Activated naive CD8-positive, alpha-beta T cell treated with anti-CD3 and anti-CD28 coated beads, Interleukin-2, amount 50 U/mL, for 24 hours (primary cell): ENCODE results near the gene TNFAIP3.

Experiments
- ATAC-seq: fragments of 150-1000 bp; cut with Tn5 transposase; one replicate; pipeline ENCODE4 v1.10.0; 2021
- DNase-seq: peaks from one replicate; pipeline ENCODE4 v3.0.0; 2021
- H3K27ac Mint-ChIP-seq: one replicate; pipeline ENCODE4 v1.8.0; 2021; ENCODE audit warnings: mild to moderate bottlenecking, mixed read lengths
- H3K27me3 Mint-ChIP-seq: one replicate; pipeline ENCODE4 v1.8.0; 2021; ENCODE audit warnings: mixed read lengths
- H3K36me3 Mint-ChIP-seq: one replicate; pipeline ENCODE4 v1.8.0; 2021; ENCODE audit warnings: low read depth, mixed read lengths
- H3K4me1 Mint-ChIP-seq: one replicate; pipeline ENCODE4 v1.8.0; 2021; ENCODE audit warnings: mixed read lengths
- H3K4me3 Mint-ChIP-seq: one replicate; pipeline ENCODE4 v1.8.0; 2021; ENCODE audit warnings: mild to moderate bottlenecking, moderate library complexity, mixed read lengths
- H3K9me3 Mint-ChIP-seq: one replicate; pipeline ENCODE4 v1.8.0; 2021; ENCODE audit warnings: mixed read lengths

TNFAIP3 gene

DNA sequence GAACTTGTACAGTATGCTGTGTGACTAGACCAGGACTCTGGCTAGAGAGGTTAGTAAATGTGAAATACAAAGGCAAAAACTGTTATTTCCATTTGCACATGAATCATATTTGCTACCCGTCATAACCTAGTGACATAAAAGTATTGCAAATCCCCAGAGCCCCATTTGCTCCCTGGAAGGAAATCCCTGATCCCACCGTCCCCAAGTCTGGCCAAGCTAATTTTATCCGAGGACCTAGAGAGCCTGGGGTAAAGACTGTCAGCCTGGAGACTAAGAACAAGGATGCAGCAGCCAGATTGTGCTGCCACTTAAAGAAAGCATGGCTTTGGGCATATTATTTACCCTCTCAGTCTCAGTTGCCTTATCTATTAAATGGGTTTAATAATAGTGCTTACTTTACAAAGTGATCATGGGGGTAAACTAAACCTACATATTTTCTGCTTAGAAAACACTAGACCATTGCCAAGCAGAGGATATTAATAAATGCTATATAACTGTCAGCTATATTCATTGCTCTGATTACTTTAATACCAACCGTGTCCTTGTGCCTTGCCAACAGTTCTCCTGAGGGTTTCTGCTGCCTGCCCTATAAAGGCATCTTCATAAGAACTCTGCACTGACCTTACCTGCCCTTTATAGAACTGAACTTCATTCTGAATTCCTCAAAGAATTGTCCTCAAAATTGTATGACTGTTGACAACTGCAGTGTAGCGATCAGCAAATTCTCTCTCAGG lies 16.9 kb upstream of the TNFAIP3 start:
- H3K36me3 Mint-ChIP-seq: no peaks in the 10 kb centered on the region
- H3K27ac Mint-ChIP-seq: peak overlapping the region; percentile 81
- H3K9me3 Mint-ChIP-seq: no peaks in the 10 kb centered on the region
- no peak overlapping the region for H3K4me3 Mint-ChIP-seq
- DNase-seq: no peak
- peaks cover 50% of the 10 kb centered on the region for H3K4me1 Mint-ChIP-seq
- no peak for ATAC-seq
- H3K27me3 Mint-ChIP-seq: no peaks in the 10 kb centered on the region

DNA sequence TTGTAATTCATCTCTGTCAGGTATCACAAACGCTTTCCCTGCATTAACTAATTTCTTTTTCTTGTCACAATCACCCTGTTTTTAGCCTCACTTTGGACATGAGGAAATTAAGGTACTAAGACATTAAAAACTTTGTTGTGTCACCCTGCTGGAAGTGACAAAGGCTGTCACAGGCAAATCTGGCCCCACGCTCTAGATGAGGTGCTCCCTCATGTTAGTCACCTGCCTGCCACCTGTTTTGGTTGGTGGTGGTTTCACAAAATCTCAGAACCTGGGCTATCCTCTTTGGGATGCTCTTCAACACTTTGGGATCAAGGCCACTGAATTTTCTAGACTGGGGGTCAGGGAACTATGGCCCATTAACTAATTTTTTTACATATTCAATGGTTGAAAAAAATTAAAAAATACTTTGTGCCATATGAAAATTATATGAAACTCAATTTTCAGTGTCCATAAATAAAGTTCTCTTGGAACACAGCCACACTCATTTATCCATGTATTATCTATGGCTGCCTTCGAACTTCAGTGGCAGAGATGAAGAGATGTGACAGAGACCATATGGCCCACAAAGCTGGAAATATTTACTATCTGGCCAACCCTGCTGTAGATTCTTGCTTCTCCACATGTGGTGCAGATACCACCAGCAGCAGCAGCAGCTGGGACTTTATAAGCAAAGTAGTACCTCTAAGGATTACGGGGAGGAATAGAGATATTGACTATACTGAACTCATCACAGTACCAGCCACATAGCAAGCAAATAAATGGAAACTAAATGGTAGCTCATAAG lies 16.1 kb upstream of the TNFAIP3 start:
- H3K36me3 Mint-ChIP-seq: peaks cover 6% of the 10 kb centered on the region
- ATAC-seq (peak; percentile 15), DNase-seq (no peak)
- H3K4me3 Mint-ChIP-seq: no peak overlapping the region
- no peaks in the 10 kb centered on the region for H3K27me3 Mint-ChIP-seq
- peaks cover 50% of the 10 kb centered on the region for H3K4me1 Mint-ChIP-seq
- H3K27ac Mint-ChIP-seq: peak overlapping the region; percentile 81
- peaks cover 5% of the 10 kb centered on the region for H3K9me3 Mint-ChIP-seq

DNA sequence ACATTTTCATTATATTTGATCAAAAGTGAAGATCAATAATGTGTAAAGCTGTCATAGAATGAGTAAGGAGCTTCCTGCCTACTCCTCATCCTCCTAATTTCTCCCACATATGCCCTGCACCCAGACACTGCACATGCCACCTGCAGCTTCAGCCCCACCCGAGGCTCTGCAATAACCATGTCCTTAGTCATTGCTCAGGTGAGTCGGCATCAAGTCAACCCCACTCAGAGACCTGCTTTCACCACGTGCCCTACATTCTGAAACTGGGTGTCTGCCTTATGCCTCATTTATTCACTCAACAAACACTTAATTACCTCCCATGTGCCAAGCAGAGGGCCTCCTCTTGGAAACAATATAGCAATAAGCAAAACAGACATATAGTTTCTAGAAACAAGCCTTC lies 15.4 kb upstream of the TNFAIP3 start:
- Mint-ChIP-seq H3K4me3 (no peak overlapping the region), H3K36me3 (peaks cover 11% of the 10 kb centered on the region)

DNA sequence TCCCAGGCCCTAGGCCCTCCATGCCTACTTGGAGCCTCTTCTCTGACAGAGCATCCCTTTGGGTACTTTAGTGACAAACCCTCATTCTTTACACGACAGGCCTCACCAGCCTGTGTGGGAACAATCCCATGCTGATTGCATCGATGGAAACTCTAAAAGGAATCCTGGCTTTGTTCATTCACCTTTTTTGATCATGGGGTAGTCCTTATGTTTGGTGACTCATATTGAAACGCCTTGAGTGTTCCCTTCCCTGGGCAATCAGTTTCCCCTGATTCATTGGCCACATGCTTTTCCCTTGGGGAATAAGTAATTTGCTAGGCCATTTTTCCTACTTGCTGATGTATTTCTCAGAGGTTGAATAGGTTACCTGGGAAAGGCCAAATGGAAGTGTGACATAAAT lies 14.7 kb upstream of the TNFAIP3 start:
- peaks cover 5% of the 10 kb centered on the region for H3K9me3 Mint-ChIP-seq
- no peaks in the 10 kb centered on the region for H3K27me3 Mint-ChIP-seq
- no peak overlapping the region for H3K4me3 Mint-ChIP-seq
- H3K4me1 Mint-ChIP-seq: peaks cover 50% of the 10 kb centered on the region
- H3K36me3 Mint-ChIP-seq: peaks cover 12% of the 10 kb centered on the region
- ATAC-seq: no peak
- H3K27ac Mint-ChIP-seq: peak overlapping the region; percentile 27
- no peak for DNase-seq

More for the DNA sequence above, 15.4 kb upstream of the TNFAIP3 start:
- peak; percentile 57 for ATAC-seq
- peaks cover 5% of the 10 kb centered on the region for H3K9me3 Mint-ChIP-seq
- no peaks in the 10 kb centered on the region for H3K27me3 Mint-ChIP-seq
- peak overlapping the region; percentile 8 for H3K27ac Mint-ChIP-seq
- peaks cover 50% of the 10 kb centered on the region for H3K4me1 Mint-ChIP-seq
- DNase-seq: no peak

DNA sequence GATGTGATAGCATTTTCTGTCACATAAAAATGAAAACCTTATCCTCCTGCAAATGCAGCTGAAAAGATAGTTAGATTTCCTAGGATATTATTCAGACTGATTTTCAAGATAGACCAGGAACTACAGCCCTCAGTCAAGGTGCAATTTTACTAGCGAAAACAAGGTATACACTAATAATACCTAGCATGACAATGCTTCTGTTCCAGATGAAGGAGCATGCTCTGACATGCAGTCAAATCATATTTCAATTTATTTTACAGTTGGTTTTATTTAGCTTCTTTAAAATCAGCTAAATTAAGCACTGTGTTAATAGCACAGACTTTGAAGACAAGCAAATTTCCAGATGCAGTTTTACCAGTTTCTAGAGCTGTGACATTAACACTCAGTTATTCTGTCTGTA lies 14.2 kb upstream of the TNFAIP3 start:
- DNase-seq (no peak), ATAC-seq (no peak)
- H3K27me3 Mint-ChIP-seq: no peaks in the 10 kb centered on the region
- H3K9me3 Mint-ChIP-seq: peaks cover 5% of the 10 kb centered on the region
- no peak overlapping the region for H3K4me3 Mint-ChIP-seq
- H3K36me3 Mint-ChIP-seq: peaks cover 17% of the 10 kb centered on the region
- H3K4me1 Mint-ChIP-seq: peaks cover 50% of the 10 kb centered on the region
- H3K27ac Mint-ChIP-seq: peak overlapping the region; percentile 27

DNA sequence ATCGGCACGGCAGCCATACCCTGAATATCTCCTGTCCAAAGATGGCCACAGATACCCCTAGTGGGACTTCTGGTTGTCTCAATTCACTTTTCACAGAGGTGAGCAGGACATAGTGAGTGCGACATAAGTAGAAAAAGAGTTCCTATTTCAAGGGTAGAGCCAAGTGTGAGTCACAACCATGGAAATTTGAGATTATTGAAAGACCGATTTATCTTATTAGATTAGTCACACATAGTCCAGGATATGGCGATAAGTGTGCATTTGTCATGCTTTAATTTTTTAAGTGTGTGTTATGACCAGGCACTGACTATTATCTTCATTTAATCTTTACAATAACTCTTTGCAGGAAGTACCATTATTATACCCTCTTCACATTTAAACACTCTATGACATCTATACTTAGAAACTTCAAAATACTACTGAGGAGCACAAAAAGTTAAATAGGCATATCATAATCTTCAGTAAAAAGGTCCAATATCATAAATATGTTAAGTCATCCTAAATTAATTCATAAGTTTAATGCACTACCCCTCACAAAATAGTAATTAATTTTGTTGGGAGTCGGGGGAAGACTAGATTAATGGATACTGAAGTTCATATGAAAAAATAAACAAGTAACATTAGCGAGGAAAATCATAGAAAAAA lies 13.4 kb upstream of the TNFAIP3 start:
- no peaks in the 10 kb centered on the region for H3K27me3 Mint-ChIP-seq
- H3K36me3 Mint-ChIP-seq: peaks cover 19% of the 10 kb centered on the region
- H3K27ac Mint-ChIP-seq: no peak overlapping the region
- peaks cover 5% of the 10 kb centered on the region for H3K9me3 Mint-ChIP-seq
- no peak for DNase-seq
- no peak for ATAC-seq
- H3K4me1 Mint-ChIP-seq: peaks cover 48% of the 10 kb centered on the region
- H3K4me3 Mint-ChIP-seq: no peak overlapping the region

DNA sequence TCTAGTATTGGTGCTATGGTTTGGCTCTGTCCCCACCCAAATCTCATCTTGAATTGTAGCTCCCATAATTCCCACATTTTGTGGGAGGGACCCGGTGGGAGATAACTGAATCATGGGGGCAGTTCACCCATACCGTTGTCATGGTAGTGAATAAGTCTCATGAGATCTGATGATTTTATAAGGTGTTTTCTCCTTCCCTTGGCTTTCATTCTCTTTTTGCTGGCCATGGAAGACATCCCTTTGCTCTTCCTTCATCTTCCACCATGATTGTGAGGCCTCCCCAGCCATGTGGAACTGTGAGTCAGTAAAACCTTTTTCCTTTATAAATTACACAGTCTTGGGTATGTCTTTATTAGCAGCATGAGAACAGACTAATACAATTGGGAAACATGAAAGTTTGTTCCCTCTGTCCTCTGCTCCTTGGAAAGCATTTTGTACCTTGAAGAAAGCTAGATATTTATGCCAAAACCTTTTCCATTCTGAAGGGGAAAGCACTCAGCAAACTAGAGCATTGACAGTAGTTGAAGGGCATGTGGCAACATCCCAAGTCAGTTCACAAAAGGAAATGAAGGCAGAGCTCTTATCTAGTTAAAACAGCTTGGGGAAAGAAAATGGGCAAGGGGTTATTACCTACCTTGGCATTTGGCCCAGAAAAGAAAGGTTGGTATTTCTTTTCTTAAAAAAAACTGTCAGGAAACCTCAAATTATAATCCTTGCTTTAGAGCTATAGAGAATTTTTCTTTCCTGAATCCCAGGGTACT lies 10.7 kb upstream of the TNFAIP3 start:
- peaks cover 5% of the 10 kb centered on the region for H3K9me3 Mint-ChIP-seq
- peaks cover 29% of the 10 kb centered on the region for H3K4me1 Mint-ChIP-seq
- no peak overlapping the region for H3K27ac Mint-ChIP-seq

DNA sequence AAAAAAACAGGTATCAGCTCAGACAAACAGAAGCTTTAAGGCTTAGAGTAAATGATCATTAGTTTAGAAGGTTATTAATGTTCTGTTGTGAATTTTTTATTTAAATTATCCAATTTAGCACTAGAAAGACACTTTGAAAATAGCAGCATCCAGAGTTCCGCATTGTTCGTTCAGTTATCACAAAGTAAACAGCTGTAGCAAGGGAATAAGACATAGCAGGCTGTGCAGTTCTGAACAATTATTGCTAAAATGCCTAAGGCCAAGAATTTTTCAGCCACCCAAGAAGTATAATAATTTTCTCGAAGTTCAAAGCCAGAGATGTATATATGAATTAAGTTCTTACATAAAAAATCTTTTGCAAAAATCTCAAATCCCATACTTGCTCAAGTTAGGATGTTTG lies 8.0 kb upstream of the TNFAIP3 start:
- H3K36me3 Mint-ChIP-seq: peaks cover 31% of the 10 kb centered on the region
- ATAC-seq (no peak), DNase-seq (no peak)
- peaks cover 29% of the 10 kb centered on the region for H3K4me1 Mint-ChIP-seq
- H3K4me3 Mint-ChIP-seq: no peak overlapping the region
- H3K27me3 Mint-ChIP-seq: no peaks in the 10 kb centered on the region
- H3K9me3 Mint-ChIP-seq: peaks cover 5% of the 10 kb centered on the region
- H3K27ac Mint-ChIP-seq: no peak overlapping the region

More for the DNA sequence above, 10.7 kb upstream of the TNFAIP3 start:
- H3K4me3 Mint-ChIP-seq: no peak overlapping the region
- DNase-seq: no peak
- ATAC-seq: no peak
- H3K36me3 Mint-ChIP-seq: peaks cover 23% of the 10 kb centered on the region
- H3K27me3 Mint-ChIP-seq: no peaks in the 10 kb centered on the region

DNA sequence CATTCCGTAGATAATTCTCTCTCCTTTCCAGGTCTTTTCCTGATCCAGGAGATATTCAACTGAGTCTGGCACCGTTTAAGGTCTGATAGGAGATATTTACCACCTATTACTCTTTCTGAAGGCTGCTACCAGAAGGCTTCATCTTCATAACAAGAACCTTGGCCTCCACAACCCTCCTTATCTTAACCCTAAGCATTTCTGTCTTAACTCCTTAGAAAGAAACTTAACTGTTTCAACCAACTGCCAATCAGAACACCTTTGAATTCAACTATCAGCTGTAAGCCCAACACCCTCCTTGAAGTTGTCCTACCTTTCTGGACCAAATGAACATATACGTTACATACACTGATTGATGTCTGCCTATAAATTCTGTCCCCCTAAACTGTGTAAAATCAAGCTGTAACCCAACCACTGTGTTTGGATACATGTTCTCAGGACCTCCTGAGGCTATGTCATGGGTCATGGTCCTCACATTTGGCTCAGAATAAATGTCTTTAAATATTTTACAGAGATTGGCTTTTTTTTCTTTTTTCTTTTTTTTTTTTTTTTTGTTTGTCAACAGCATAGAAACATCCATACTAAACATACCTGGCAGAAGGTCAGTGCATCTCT lies 6.6 kb upstream of the TNFAIP3 start:
- DNase-seq (no peak), ATAC-seq (no peak)
- peaks cover 33% of the 10 kb centered on the region for H3K36me3 Mint-ChIP-seq
- peaks cover 3% of the 10 kb centered on the region for H3K9me3 Mint-ChIP-seq
- no peak overlapping the region for H3K27ac Mint-ChIP-seq
- H3K4me1 Mint-ChIP-seq: peaks cover 40% of the 10 kb centered on the region
- no peak overlapping the region for H3K4me3 Mint-ChIP-seq
- H3K27me3 Mint-ChIP-seq: no peaks in the 10 kb centered on the region

DNA sequence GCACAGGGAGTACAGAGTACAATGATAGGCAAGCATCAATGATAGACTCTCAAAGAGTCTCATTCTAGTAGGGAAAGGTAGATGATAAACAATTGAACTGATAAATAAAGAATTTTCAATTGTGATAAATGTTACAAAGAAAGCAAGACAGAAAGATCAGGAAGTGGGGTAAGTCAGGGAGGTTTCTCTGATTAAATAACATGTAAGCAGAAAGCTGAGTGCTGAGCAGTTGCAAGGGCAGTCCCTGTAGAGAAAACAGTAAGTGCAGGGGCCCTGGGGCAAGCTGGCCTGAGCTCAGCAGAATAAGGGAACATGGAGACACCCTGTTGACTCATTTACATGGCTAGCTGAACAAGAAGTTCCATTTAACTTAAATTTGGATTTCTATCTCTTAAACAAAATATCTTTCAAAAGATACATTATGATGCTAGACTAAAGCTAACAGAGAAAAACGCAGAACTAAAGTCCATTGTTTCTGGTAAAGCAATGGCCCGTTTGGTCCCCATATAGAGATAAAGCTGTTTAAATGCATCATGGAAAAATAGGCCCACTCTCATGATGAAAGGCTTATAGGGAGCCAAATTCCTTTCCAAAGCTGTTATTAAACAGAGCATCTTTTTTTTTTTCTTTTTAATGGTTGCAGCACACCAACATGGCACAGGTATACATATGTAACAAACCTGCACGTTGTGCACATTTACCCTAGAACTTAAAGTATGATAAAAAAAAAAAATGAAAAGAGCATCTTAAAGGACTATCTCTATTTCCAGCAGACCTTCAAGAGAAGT lies 5.3 kb upstream of the TNFAIP3 start:
- Mint-ChIP-seq H3K36me3 (peaks cover 22% of the 10 kb centered on the region), H3K27ac (peak overlapping the region; percentile 68), H3K4me3 (no peak overlapping the region), H3K27me3 (no peaks in the 10 kb centered on the region), H3K9me3 (no peaks in the 10 kb centered on the region), H3K4me1 (peaks cover 50% of the 10 kb centered on the region)
- ATAC-seq: no peak
- no peak for DNase-seq

DNA sequence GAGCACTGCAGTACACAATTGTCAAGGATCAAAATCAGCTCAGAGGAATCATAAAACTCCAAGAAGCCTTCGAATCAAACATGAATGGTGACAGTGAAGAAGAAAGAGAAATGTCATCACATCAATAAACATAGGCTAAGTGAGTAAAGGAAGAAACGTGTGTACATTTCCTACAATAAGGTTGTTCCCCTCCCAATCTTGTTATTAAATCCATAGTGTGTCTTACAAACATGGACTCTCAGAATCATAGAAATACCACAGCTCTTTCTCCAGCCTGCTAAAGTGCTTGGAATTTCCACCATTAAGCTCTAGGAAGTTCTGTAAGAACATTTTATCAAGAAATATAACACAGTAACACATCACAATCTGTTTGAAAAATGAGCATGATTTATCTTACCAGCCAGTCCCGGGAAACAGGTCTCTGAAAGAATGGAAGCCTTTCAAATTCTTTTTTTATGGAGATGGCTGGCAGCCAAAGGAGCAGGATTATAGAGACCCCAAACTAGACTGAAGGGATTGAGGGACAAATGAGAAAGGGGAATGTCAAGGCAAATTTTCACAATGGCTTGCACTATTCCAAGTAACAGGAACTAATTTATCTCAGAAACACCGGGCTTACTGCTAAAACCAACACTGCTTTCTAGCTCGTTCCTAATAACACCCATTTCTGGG lies 4.5 kb upstream of the TNFAIP3 start:
- peaks cover 50% of the 10 kb centered on the region for H3K4me1 Mint-ChIP-seq

DNA sequence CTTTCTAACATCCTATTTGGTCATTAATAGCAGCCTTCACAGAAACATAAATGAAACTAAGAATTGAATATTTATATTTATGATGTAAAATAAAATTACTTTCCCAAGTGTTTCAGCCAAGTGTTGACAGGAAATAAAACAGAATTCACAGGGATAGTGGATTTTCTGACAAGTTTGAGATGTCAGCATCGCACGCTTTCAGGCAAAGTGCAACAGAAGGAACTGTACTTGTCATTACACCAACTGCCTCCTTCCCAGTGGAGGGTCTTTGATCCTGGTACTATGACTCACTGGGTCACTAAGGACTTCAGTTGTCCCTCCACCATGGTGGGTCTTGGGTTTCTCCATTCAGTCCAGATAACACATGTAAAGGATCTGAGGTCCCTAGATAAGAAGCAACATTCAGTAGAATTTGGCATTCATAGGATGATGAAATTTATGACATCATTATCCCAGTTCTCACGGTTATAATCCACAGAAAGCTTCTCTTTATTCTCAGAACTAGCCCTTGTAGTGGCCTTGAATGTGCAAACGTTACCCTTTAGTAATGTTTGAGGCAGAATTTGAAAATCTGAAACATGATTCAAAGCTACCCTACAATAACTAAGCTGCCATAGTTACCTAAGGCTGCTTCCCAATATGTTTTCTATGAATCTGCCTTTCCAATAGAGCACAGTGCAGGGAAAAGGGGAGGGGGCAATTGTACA lies 3.8 kb upstream of the TNFAIP3 start:
- H3K9me3 Mint-ChIP-seq: no peaks in the 10 kb centered on the region
- no peak overlapping the region for H3K27ac Mint-ChIP-seq
- peaks cover 20% of the 10 kb centered on the region for H3K36me3 Mint-ChIP-seq
- H3K4me3 Mint-ChIP-seq: no peak overlapping the region
- no peaks in the 10 kb centered on the region for H3K27me3 Mint-ChIP-seq
- no peak for ATAC-seq
- no peak for DNase-seq
- peaks cover 50% of the 10 kb centered on the region for H3K4me1 Mint-ChIP-seq

More for the DNA sequence above, 4.5 kb upstream of the TNFAIP3 start:
- Mint-ChIP-seq H3K4me3 (no peak overlapping the region), H3K27ac (no peak overlapping the region), H3K36me3 (peaks cover 21% of the 10 kb centered on the region), H3K27me3 (no peaks in the 10 kb centered on the region), H3K9me3 (no peaks in the 10 kb centered on the region)
- no peak for ATAC-seq
- no peak for DNase-seq
